HUES6 (cell line): ENCODE measurements around the gene SUFU.

Source experiments
- H3K27ac ChIP-seq: 2 replicates; pipeline ENCODE4 v1.7.0; 2013; ENCODE audit warnings: low read depth, mild to moderate bottlenecking, low read length, inconsistent platforms
- H3K27me3 ChIP-seq: 2 replicates; pipeline ENCODE4 v1.6.1; 2013; ENCODE audit warnings: low read length; ENCODE audit not compliant: control insufficient read depth, insufficient read depth
- H3K36me3 ChIP-seq: 2 replicates; pipeline ENCODE4 v1.6.1; 2013; ENCODE audit warnings: low read length; ENCODE audit not compliant: control insufficient read depth, insufficient read depth
- H3K4me1 ChIP-seq: 2 replicates; pipeline ENCODE4 v1.6.1; 2013; ENCODE audit warnings: low read length; ENCODE audit not compliant: control insufficient read depth, insufficient read depth
- H3K4me3 ChIP-seq: 2 replicates; pipeline ENCODE4 v1.5.1; 2013; ENCODE audit warnings: low read depth, low read length
- H3K9ac ChIP-seq: one replicate; pipeline ENCODE4 v1.6.1; 2013; ENCODE audit warnings: mild to moderate bottlenecking, low read length
- H3K9me3 ChIP-seq: 2 replicates; pipeline ENCODE4 v1.6.1; 2013; ENCODE audit warnings: low read depth, low read length; ENCODE audit not compliant: control insufficient read depth, insufficient read depth

The SUFU gene

GRCh38 chr10:102555781-102556328 lies 52.1 kb downstream of the SUFU start:
- 0 out of 2 replicates have a peak, but pooled peaks cover 13% of the 10 kb centered on the region for H3K27me3 ChIP-seq
- peaks cover 9% of the 10 kb centered on the region; the same call in 1 of the 2 replicates for H3K36me3 ChIP-seq
- H3K27ac ChIP-seq = no peak overlapping the region
- no peaks in the 10 kb centered on the region for H3K4me1 ChIP-seq
- no peak overlapping the region for H3K4me3 ChIP-seq
- no peaks in the 10 kb centered on the region for H3K9me3 ChIP-seq
- no peak overlapping the region for H3K9ac ChIP-seq

DNA sequence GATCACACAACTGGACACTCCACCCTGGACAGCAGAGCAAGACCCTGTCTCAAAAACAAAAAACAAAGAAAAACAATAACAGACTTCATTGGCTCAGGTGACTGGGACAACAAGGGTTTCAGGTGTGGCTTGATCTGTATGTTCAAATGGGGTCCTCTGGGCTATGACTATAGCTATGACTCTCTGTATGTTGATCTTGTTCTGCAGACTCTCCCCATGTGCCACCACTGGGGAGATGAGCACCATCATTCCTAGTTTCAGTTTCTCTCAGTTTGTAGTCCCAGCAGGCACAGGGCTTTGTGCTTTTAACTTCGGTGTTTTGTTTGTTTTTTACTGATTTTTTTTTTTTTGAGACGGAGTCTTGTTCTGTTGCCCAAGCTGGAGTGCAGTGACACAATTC lies 53.8 kb downstream of the SUFU start:
- Histone ChIP-seq H3K4me1 (no peaks in the 10 kb centered on the region), H3K4me3 (no peak overlapping the region), H3K27ac (no peak overlapping the region), H3K27me3 (peaks cover 22% of the 10 kb centered on the region), H3K9me3 (no peaks in the 10 kb centered on the region), H3K36me3 (no peaks in the 10 kb centered on the region), H3K9ac (no peak overlapping the region)

GRCh38 chr10:102559764-102560163 lies 56.0 kb downstream of the SUFU start:
- Histone ChIP-seq H3K4me3 (no peak overlapping the region), H3K27ac (no peak overlapping the region), H3K9ac (no peak overlapping the region), H3K36me3 (no peaks in the 10 kb centered on the region), H3K27me3 (peaks cover 44% of the 10 kb centered on the region), H3K4me1 (no peaks in the 10 kb centered on the region), H3K9me3 (no peaks in the 10 kb centered on the region)

GRCh38 chr10:102564209-102564834 lies 60.5 kb downstream of the SUFU start:
- H3K27me3 ChIP-seq = peaks cover 74% of the 10 kb centered on the region
- no peak overlapping the region for H3K4me3 ChIP-seq
- no peak overlapping the region for H3K9ac ChIP-seq
- no peak overlapping the region for H3K27ac ChIP-seq
- H3K9me3 ChIP-seq = no peaks in the 10 kb centered on the region
- no peaks in the 10 kb centered on the region for H3K36me3 ChIP-seq
- no peaks in the 10 kb centered on the region for H3K4me1 ChIP-seq

DNA sequence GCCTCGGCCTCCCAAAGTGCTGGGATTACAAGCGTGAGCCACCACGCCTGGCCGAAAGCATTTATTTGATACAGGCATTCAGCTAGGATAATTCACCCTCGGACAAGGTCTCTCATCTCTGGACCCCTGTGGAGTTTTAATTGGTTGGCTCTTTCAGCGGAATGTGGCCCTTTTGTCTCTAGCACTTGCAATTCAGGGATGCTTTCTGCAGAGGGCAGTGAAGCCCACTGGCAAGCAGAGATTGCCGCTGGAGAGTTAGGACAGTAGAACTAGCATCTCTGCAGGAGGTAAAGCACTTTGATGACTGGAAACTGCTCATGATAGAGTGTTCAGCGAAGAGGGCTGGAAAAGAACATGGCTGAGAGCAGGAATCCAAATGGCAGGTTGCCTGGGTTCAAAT lies 62.0 kb downstream of the SUFU start:
- Histone ChIP-seq H3K27me3 (peaks cover 74% of the 10 kb centered on the region), H3K4me1 (no peaks in the 10 kb centered on the region), H3K9ac (no peak overlapping the region), H3K9me3 (no peaks in the 10 kb centered on the region), H3K27ac (no peak overlapping the region), H3K4me3 (no peak overlapping the region), H3K36me3 (no peaks in the 10 kb centered on the region)

GRCh38 chr10:102578782-102579181 lies 75.0 kb downstream of the SUFU start:
- no peak overlapping the region for H3K4me3 ChIP-seq
- no peak overlapping the region for H3K27ac ChIP-seq
- H3K9ac ChIP-seq = no peak overlapping the region

GRCh38 chr10:102579328-102579727 lies 75.6 kb downstream of the SUFU start:
- H3K4me1 ChIP-seq = peaks cover 16% of the 10 kb centered on the region
- no peaks in the 10 kb centered on the region for H3K27me3 ChIP-seq
- H3K36me3 ChIP-seq = no peaks in the 10 kb centered on the region
- no peaks in the 10 kb centered on the region for H3K9me3 ChIP-seq
- no peak overlapping the region for H3K4me3 ChIP-seq
- no peak overlapping the region for H3K9ac ChIP-seq
- no peak overlapping the region for H3K27ac ChIP-seq

More at GRCh38 chr10:102578782-102579181, 75.0 kb downstream of the SUFU start:
- peaks cover 16% of the 10 kb centered on the region for H3K4me1 ChIP-seq
- no peaks in the 10 kb centered on the region for H3K27me3 ChIP-seq
- no peaks in the 10 kb centered on the region for H3K9me3 ChIP-seq
- H3K36me3 ChIP-seq = no peaks in the 10 kb centered on the region

- H3K4me1 ChIP-seq = peaks cover 16% of the 10 kb centered on the region
- no peak overlapping the region for H3K4me3 ChIP-seq
- no peak overlapping the region for H3K27ac ChIP-seq
- no peaks in the 10 kb centered on the region for H3K36me3 ChIP-seq
- no peaks in the 10 kb centered on the region for H3K9me3 ChIP-seq
- no peak overlapping the region for H3K9ac ChIP-seq
- no peaks in the 10 kb centered on the region for H3K27me3 ChIP-seq
Measured at GRCh38 chr10:102580230-102580629, 76.5 kb downstream of the SUFU start.

GRCh38 chr10:102581401-102581800 lies 77.6 kb downstream of the SUFU start:
- H3K4me3 ChIP-seq = no peak overlapping the region
- H3K36me3 ChIP-seq = no peaks in the 10 kb centered on the region
- no peak overlapping the region for H3K9ac ChIP-seq
- H3K27ac ChIP-seq = no peak overlapping the region
- peaks cover 16% of the 10 kb centered on the region for H3K4me1 ChIP-seq
- no peaks in the 10 kb centered on the region for H3K27me3 ChIP-seq
- H3K9me3 ChIP-seq = no peaks in the 10 kb centered on the region

DNA sequence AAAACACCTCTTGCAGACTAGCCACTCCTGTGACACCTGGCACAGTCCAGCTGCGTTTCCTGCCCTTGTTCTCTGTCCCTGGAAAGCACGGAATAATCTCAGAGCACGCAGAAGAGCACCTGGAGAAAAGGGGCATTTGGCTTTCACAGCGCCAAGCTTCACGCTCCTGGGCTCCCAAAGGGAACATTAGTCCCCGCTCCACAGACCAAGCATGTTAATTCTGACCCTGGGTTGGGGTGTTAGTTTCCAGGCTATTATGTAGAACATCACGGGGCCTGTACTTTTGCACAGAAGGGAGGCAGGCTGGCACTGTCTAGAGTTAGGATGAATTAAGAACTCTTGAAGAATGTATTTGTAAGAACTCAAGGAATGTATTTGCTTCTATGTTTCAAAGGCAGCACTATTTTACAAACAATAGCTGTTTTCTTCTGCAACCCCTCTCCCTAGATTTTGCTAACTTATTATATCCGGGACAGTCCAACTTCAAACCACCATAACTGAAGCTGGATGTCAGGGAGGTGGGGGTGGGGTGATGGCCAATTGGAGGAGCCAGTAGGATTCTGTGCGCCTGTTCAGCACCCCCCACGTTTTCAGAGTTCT lies 78.3 kb downstream of the SUFU start:
- Histone ChIP-seq H3K4me1 (peaks cover 16% of the 10 kb centered on the region), H3K9me3 (no peaks in the 10 kb centered on the region), H3K4me3 (no peak overlapping the region), H3K36me3 (no peaks in the 10 kb centered on the region), H3K9ac (no peak overlapping the region), H3K27ac (no peak overlapping the region), H3K27me3 (no peaks in the 10 kb centered on the region)
